HG03575 (cell line): ENCODE measurements around the gene MYL7.

Experiments
- ATAC-seq: cut with Tn5 transposase; IDR thresholded peaks from one replicate; pipeline ENCODE4 v1.9.1; 2021; ENCODE audit not compliant: unreplicated experiment, insufficient number of reproducible peaks, low FRiP score; ENCODE audit errors: extremely low read depth

The MYL7 gene

GRCh38 chr7:44094883-44095592, 46.1 kb downstream of the MYL7 start:
- ATAC-seq = no peak

DNA sequence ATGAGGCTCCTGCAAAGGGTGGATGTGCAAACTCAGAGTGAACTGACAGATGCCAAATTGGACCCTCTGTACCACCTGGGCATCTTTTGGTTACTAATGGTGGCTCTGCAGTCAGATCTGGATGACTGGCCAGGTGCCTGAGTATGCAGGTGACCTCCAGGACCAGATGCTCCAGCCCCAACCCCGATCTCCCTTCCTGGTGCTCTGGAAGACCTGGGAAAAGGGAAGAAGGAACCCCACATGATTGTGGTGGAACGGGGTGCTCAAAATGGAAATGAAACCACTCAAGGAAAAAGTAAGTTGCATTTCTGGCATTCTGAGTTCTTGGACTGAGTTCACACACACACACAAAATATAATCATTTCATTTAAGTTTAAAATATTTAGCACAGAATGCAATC, 46.8 kb downstream of the MYL7 start:
- ATAC-seq = no peak

DNA sequence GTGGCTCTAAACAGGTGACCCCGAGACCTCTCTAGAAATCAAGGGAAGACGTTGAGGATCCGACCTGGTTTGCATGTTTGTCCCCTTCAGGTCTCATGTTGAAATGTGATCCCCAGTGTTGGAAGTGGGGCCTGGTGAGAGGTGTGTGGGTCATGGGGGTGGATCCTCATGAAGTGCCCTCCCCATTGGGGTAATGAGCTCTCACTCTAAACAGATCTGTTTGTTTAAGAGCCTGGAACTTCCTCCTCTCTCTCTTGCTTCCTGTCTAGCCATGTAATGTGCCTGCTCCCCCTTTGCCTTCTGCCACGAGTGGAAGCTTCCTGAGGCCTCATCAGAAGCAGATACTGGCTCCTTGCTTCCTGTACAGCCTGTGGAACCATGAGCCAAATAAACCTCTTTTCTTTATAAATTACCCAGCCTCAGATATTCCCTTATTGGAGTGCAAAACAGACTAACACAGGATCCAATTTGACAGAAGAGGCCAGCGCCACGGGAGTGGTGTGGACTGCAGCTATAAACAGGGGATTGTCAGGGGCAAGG, 48.0 kb downstream of the MYL7 start:
- ATAC-seq = no peak
